Measurements from ENCODE around the gene PCSK6.

PCSK6 gene

DNA sequence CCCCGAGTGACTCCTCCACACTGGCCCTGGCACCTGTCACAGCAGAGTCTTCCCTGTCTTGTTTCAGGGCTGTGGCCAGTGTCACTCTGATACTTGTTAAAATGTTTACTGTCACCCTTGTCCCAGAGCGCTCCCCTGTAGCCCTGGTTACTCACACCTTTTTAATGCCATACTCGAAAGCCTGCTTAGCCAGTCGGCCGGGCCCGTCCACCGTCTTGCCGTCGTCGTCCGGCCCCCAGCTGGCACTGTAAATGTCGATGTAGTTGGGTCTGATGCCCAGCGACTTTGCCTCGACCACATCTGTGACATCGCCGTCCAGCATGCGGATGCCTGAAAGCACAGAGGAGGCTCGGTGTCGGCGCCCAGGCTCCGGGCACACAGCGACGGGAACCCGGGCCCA is 91.3 kb downstream of the PCSK6 start:
- DNase-seq (ENCODE audit: low read depth), result no peak

DNA sequence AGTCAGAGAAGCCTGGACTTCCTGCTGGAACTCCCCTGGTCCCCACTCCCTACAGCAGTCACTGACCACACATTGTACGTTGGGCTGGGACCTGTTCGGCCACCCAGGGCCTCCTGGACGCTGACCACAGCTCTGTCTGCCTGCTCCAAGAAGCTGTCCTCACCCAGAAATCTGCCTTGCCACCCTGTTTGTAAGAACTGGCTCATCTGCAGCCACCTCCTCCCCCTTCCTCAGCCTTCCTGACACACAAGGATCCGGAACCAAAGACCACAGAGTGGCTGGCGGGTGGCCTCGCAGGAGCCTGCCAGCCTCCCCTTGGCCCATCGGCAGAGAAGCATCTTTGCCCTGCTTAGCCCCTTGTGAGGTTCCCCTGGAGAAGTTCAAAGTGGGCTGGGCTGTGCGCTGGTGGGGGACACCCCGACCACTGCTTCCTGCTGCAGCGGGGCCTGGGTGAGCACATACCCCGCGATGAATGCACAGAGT is 91.9 kb downstream of the PCSK6 start:
- DNase-seq (ENCODE audit: low read depth), result no peak

DNA sequence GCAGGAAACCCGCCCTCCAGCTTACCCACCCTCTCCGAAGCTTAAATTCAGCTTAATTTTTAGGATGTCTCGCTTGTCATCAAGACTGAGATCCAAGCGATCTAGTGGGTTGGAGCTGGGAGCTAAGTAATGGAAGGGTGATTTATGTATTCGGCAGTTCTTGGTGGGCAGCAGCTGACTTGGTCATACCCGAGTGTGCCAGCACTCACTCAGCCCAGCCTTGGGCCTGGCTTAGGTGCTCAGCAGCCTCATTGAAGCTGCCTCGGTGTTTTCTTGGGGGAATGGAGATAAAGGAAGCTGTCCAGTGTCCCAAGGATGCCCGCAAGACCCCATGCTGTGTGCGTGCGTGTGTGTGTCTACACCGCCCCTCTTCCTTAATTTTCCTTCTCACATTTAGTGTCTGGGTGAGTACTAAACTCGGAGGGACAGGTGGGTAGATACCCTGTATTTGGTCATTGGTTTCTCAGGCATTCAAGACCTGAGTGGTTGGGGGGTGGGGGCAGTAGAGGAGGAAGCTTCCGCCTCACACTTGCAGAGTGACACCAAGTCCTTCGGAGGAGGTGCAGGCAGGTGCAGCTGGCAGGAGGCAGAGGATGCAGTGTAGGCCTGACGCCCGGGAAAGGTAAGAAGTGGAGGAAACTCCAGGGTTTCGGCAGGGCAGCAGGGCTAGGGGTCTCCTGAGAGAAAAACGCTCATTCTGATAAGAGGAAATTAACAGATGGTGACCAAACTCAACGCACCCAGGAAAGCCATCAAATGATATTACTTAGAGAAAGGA is 92.8 kb downstream of the PCSK6 start:
- DNase-seq (ENCODE audit: low read depth), result no peak

DNA sequence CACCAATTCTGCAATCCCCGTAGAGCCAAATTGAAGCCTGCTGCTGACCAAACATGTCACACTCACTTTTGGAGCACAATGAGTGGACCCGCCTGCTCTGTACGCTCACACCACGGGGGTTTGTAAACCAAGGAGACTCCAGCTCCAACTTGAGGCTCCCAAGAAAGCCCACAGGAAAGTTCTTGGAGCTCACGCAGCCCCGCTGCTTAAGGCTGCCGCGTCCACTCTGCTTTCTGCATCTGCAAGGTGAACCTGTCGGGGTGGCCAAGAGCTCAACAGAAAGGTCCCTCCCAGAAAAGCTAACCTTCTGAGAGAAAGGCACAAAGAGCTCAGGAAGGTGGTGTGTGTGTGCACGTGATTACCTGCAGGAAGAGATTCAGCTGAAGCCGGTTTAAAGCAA is 94.9 kb downstream of the PCSK6 start:
- DNase-seq (ENCODE audit: low read depth), result no peak

DNA sequence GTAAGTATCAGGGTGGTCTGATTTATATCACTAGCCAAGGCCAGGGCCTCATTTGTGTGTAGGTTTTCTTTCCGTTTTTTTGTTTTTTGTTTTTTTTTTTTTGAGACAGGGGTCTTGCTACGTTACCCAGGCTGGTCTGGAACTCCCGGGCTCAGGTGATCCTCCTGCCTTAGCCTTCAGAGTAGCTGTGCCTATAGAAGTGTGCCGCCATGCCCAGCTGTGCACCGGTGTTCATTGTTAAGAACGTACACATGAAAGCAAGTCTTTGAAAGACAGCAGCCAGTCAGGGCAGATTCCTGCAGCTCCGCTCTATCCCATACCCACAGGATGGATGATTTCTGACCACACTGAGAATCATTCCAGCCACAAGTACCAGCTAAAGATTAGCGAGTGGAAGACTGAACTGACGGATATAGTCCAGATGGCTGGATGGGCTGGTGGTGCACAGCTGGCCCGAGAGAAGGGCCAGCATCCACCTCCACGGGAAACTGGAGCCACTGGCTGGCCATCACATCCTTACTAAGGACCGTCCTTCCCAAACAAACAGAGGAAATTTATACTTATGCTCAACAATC is 95.4 kb downstream of the PCSK6 start:
- DNase-seq (ENCODE audit: low read depth), result no peak

- DNase-seq (ENCODE audit: low read depth), result no peak
These were observed 96.3 kb downstream of the PCSK6 start for GRCh38 chr15:101393172-101393571.

DNA sequence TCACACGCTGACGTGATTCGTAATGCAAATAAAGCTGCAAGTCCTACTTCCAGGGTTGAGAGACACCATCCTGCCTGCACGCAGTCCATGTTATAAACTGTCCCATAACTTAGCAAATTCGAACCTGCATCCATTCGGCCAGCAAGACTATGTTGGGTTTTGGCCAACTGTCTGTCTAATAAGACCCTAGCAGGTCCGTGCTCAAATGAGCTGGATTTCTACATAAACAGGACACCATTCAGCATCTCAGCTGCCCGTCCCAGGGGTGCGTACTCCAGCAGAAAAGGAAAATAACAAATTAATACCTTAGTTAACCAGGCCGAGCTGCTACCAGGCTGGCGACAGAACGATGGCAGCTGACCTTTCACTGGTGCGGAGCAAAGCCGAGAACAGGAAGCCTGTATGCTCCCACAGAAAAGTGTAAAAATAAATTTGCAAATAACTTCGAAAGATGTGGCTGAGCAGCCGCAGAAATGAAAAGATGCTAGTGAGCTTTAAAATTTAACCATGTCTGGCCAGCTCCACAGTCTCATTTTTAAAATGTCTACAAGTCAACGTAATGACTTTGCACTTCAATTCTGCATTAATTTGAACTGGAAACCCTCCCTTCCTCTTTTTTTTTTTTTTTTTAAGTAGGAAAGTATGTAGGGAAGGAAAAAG is 97.4 kb downstream of the PCSK6 start:
- DNase-seq (ENCODE audit: low read depth), result no peak

GRCh38 chr15:101391431-101391830 is 98.1 kb downstream of the PCSK6 start:
- DNase-seq (ENCODE audit: low read depth), result no peak

DNA sequence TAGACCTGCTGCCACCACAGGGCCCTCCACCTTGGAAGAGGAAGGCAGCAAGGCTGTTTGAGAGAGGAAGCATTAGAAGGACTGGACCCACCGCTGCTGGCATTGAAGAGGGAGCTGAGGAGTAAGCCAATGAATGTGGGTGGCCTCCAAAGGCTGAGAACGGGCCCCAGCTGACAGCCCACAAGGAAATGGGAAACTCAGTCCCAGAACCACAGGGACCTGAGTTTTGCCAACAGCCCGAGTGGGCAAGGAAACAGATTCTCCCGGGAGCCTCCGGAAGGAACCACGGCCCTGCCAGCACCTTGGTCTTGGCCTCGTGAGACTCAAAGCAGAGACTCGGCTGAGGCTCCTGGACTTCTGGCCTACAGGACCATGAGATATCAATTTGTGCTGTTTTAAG is 99.0 kb downstream of the PCSK6 start:
- no peak for DNase-seq (ENCODE audit: low read depth)

DNA sequence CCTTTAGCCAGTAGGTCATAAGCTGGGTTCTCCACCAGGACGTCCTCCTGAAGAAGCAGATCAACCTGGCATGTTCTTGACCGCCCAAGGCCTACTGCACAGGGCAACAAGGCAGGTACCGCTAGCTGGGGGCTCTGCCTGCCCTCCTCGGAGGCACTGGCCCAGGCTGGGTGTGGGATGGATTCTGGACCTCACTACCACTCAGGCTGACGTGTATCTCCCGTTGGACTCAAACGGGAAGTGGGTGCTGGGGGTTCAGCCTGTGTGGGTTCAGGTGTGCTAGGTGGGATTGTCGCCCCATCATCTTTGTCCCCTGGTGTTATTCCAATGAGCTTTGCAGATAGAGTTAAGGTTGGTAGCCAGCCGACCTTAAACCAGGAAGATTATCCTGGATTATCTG is 99.4 kb downstream of the PCSK6 start:
- DNase-seq (ENCODE audit: low read depth), result no peak

DNA sequence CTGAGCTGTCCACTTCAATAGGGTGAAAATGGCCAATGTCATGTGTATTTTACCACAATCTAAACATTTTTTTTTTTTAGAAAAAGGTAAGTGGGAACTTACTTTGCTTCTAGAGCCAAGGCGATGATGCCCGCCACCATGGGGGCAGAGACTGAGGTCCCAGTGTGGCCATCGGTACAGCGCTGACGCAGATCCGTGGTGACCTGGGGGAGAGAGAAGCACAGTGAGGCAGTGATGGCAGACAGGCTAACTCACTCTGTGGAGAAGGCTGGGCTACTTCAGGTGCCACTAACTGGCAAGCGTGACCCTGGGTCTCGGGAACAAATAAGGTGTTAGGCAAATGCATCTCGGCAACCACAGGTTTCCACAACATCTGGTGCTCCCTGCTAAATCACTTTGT is 100.1 kb downstream of the PCSK6 start:
- DNase-seq (ENCODE audit: low read depth), result no peak

- no peak for DNase-seq (ENCODE audit: low read depth)
These were observed 101.5 kb downstream of the PCSK6 start for GRCh38 chr15:101388046-101388445.

- no peak for DNase-seq (ENCODE audit: low read depth)
These were observed 101.9 kb downstream of the PCSK6 start for GRCh38 chr15:101387574-101387973.

DNA sequence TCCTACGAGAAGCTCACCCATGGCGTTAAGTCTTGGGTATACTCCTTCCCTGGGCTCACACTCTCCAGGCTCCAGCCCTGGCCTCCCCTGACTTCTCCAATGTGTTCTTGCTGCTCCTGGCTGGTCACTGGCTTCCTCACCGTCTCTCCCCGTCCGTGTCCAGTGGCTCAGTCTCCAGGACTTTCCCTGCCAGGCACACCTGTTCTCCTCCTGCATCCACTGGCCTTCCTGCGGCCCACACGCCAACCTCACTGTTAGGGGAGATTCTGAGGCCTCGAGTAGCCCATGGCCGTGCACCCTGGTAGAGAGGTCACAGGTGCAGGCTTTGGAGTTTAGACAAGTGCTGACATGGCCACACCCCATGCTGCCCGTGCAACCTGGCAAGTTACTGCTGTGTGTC is 102.5 kb downstream of the PCSK6 start:
- DNase-seq (ENCODE audit: low read depth), result no peak

- DNase-seq (ENCODE audit: low read depth), result no peak
These were observed 103.5 kb downstream of the PCSK6 start for GRCh38 chr15:101386006-101386405.

GRCh38 chr15:101384276-101384675 is 105.2 kb downstream of the PCSK6 start:
- no peak for DNase-seq (ENCODE audit: low read depth)

DNA sequence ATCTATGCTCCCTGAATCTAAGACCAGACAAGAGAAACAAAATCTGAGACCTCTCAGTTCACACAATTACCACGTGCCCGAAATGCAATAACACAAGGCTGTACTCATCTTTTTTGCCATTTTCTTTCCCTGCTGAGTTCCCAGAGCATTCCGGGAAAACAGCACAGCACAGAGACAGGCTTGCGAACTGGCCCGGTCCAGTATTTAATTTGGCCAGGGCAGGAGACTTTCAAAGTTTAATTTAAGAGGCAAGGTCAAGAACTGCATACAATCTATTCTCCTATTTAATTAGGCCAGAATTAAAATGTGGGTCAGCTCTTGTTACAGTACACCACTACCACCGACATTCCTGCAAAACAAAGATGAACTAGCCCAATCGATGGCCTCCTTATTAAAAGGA is 107.0 kb downstream of the PCSK6 start:
- no peak for DNase-seq (ENCODE audit: low read depth)

GRCh38 chr15:101381671-101382212 is 107.8 kb downstream of the PCSK6 start:
- DNase-seq (ENCODE audit: low read depth), result no peak

DNA sequence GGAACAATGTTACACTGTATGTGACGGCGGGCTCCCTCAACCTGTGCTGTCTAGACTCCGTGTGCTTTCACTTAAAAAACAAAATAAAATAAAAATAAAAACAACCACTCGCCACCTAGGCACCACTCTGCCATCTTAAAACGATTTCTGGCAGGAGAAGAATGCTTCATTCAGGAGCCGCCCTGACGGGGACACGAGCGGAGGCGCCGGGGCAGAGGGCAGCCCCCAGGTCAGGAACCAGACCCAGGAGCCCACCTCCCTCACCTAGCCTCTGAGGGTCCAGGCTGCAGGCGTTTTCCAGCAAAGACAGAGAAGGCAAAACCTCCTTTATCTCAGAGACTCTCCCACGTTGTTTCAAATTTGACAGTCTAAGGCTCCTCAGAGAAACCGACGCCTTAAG is 109.4 kb downstream of the PCSK6 start:
- no peak for DNase-seq (ENCODE audit: low read depth)

- no peak for DNase-seq (ENCODE audit: low read depth)
These were observed 109.9 kb downstream of the PCSK6 start for GRCh38 chr15:101379647-101380046.

DNA sequence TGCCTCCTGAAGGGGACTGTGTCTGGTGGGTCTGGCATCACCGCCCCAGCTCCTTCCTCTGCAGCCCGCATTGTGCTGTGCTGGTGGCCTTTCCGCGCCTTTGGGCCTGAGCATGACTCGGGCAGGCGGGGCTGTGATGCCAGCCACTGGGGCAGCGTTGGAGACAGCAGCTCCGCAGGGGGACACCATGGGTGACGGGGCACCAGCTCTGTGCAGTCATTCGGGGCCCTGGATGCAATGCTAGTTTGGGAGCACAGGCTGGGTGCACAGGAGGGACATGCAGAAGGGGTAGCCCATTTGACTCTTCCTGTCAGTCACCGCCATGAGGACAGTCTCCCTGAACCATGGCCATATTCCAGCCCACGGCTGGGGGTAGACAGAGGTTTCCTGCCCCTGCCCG is 110.6 kb downstream of the PCSK6 start:
- DNase-seq (ENCODE audit: low read depth), result no peak

DNA sequence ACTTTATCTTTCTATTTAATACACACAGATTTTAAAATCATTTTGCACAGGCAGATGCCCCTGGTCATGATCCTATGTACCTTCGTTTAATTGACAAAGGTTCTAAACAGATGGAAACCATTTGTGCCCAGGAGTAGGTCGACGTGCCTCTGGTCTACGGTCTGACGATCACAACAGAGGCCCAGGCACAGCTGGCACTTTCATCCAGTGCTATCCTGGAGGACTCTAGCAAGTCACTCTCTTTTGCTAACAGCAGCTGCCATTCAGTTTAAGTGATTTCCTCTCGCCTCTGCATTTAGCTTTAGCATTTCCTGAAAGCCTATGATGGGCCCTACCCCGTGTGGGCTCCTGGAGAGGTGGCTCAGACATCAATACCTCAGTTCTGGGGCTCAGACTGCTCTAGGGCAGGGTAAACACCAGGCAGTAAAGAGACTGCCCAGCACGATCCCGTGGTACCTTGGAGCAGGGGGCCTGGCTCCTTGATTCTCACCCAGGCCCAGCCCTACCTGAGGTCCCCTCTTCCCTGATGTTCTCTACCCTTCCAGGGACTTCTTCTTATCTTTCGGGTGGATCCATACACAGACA is 111.2 kb downstream of the PCSK6 start:
- no peak for DNase-seq (ENCODE audit: low read depth)

All from HS-27A (cell line).